ENCODE measurements around the gene GLDN. TPM values are rescaled to one million over a fixed set of nuclear protein-coding genes. Genes with fewer than 3 reads are reported as not detected.

Gene GLDN
- total and polyA plus RNA-seq, 2 of the 8 experiments (the other 6 are each of a cell fraction or from before 2014, with no cell fraction given) = 0.24 to 0.50 TPM

DNA sequence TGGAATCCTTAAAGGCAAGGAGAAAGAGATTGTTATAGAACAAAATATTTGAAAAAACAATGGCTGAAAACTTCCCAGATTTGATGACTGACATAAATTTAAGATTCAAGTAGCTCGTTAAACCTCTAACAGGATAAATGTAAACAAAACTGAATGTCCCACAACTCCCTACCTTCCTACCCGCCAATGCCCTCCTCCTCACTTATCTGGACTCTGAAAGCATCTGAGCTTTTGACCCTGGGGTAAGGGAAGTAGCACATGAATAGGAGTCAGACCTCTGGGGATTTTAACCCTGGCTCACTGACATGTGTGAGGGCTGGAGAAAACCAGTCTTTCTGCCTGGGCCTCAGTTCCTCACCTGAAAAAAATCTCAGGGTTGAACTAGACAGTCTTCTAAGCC is 29.9 kb upstream of the GLDN start:
- 87% methylated on average over 2 of the region's 2 CpGs; no CpG with 5 or more reads in 1 of the 2 experiments for WGBS, 2 experiments (ENCODE audit: extremely low coverage in 1 of 2, insufficient coverage in 1 of 2, insufficient read length in 1 of 2, insufficient replicate concordance in 2 of 2, low coverage in 1 of 2, low lambda C conversion rate in 2 of 2, missing lambda C conversion rate in 1 of 2)
- H3K79me1 ChIP-seq (ENCODE audit: low read depth, low read length) = no peaks in the 10 kb centered on the region
- H3K4ac ChIP-seq (replicated peaks; ENCODE audit: insufficient read length, low read depth, low read length) = no peak overlapping the region
- no peak overlapping the region for H2BK5ac ChIP-seq (ENCODE audit: low read depth, low read length)
- no peak overlapping the region for H4K8ac ChIP-seq (ENCODE audit: extremely low read depth, insufficient read depth, low read length)
- H3K9me3 ChIP-seq (ENCODE audit: insufficient read depth in 2 of 2, low read depth in 1 of 2, low read length in 1 of 2) = no peaks in the 10 kb centered on the region
- ChIA-PET CTCF (ENCODE audit: partially characterized antibody) (interaction anchor here (0.9 to 4.3 kb wide), 7 partner anchors 9 to 71 kb away, joined by 3 to 20 read pairs (median 6); no protein-coding TSS in a partner anchor), POLR2A (ENCODE audit: partially characterized antibody) (no interaction called here)
- no peaks in the 10 kb centered on the region for H3K23me2 ChIP-seq (ENCODE audit: low read depth, low read length)
- no peak overlapping the region for H2BK12ac ChIP-seq (ENCODE audit: low read depth, low read length)
- no peak overlapping the region for H4K5ac ChIP-seq (ENCODE audit: insufficient read length, low read depth, low read length)
- no peak overlapping the region for H2BK15ac ChIP-seq (ENCODE audit: low read length)
- H3K79me2 ChIP-seq (ENCODE audit: control insufficient read depth in 1 of 2, insufficient read depth in 2 of 2, low read length in 2 of 2) = no peaks in the 10 kb centered on the region
- H3K18ac ChIP-seq (ENCODE audit: extremely low read depth, low read length) = no peak overlapping the region
- no peak overlapping the region for H4K91ac ChIP-seq (replicated peaks; ENCODE audit: insufficient read length, low read length)
- no peak overlapping the region for H3K4me2 ChIP-seq (ENCODE audit: insufficient read depth in 1 of 2, low read depth in 2 of 2, low read length in 2 of 2)
- H3K4me3 ChIP-seq (ENCODE audit: extremely low read depth in 1 of 4, insufficient read depth in 2 of 4, low read depth in 3 of 4, low read length in 4 of 4) = no peak overlapping the region
- 0 out of 7 replicates have a peak, but pooled peaks cover 0 to 3% (median 0%) of the 10 kb centered on the region in 4 experiments for H3K27me3 ChIP-seq (replicated peaks in 1 of 4; ENCODE audit: control insufficient read depth in 3 of 4, extremely low read depth in 1 of 4, insufficient read depth in 3 of 4, low read length in 3 of 4)
- H3K27ac ChIP-seq (ENCODE audit: low read depth, low read length) = no peak overlapping the region
- no peak overlapping the region for H2BK120ac ChIP-seq (replicated peaks; ENCODE audit: low read depth, low read length)
- no peak overlapping the region for H2BK20ac ChIP-seq (ENCODE audit: low read length)
- H3K23ac ChIP-seq (ENCODE audit: insufficient read length) = no peak overlapping the region
- H3K9ac ChIP-seq (replicated peaks in 1 of 4; ENCODE audit: extremely low read depth in 1 of 4, low read depth in 3 of 4, low read length in 3 of 4) = no peak overlapping the region
- no peak overlapping the region for H2AFZ ChIP-seq (ENCODE audit: low read length)
- H3K14ac ChIP-seq (ENCODE audit: insufficient read length) = no peak overlapping the region
- TF ChIP-seq, protein P1, sequence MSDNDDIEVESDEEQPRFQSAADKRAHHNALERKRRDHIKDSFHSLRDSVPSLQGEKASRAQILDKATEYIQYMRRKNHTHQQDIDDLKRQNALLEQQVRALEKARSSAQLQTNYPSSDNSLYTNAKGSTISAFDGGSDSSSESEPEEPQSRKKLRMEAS (IDR thresholded peaks at IDR 0.05) = no peak
- TF ChIP-seq SIN3A (conservative IDR thresholded peaks at IDR 0.05 in 1 of 2, IDR thresholded peaks at IDR 0.05 in 1 of 2; ENCODE audit: low read depth in 1 of 2, low read length in 2 of 2) (no peak), ASH2L (IDR thresholded peaks at IDR 0.05; ENCODE audit: low read length) (no peak), HDAC2 (IDR thresholded peaks at IDR 0.05; ENCODE audit: borderline replicate concordance in 1 of 2, low read depth in 2 of 2, low read length in 2 of 2) (no peak), NANOG (IDR thresholded peaks at IDR 0.05; ENCODE audit: insufficient read depth, low read depth, low read length, poor library complexity, severe bottlenecking) (no peak), SIRT6 (IDR thresholded peaks at IDR 0.05; ENCODE audit: low read length) (no peak), SRF (IDR thresholded peaks at IDR 0.05; ENCODE audit: low read depth, low read length) (no peak)
- H2AK5ac ChIP-seq (ENCODE audit: low read depth, low read length) = no peak overlapping the region
- H3K4me1 ChIP-seq (replicated peaks in 1 of 4; ENCODE audit: control insufficient read depth in 3 of 4, insufficient read depth in 4 of 4, low read length in 3 of 4) = no peaks in the 10 kb centered on the region
- DNase-seq (ENCODE audit: low read depth in 1 of 2, low spot score in 2 of 2) (no peak), FAIRE-seq (no peak)
- no peaks in the 10 kb centered on the region for H4K20me1 ChIP-seq (replicated peaks in 1 of 2; ENCODE audit: control insufficient read depth in 1 of 2, insufficient read depth in 2 of 2, low read length in 2 of 2)
- H3K36me3 ChIP-seq (ENCODE audit: control insufficient read depth in 2 of 4, insufficient read depth in 4 of 4, low read length in 3 of 4) = no peaks in the 10 kb centered on the region; a peak in 2 of 8 replicates
- no peak overlapping the region for H3K56ac ChIP-seq (replicated peaks; ENCODE audit: insufficient read length, low read depth, low read length)
